Gastroesophageal sphincter (tissue), 4 donors: Measurements from ENCODE around the gene PCSK5. TPM values are rescaled to one million over a fixed set of nuclear protein-coding genes. Genes with fewer than 3 reads are reported as not detected.

Experiments used
- ATAC-seq: fragments of 150-250 bp; one replicate; pipeline ENCODE4 v1.9.1; 2016; ENCODE audit warnings: mild to moderate bottlenecking, moderate library complexity
- H3K27ac ChIP-seq, 4 donors: fragments of 200-600 bp; sonication (generic) in 3 of 4; 1 replicate in 3 of 4; 2 replicates in 1 of 4; pipeline ENCODE4 v1.5.1; 2016 to 2019
- H3K27me3 ChIP-seq: fragments of 200-600 bp; sonication (generic); one replicate; pipeline ENCODE4 v1.5.1; 2019
- H3K36me3 ChIP-seq, 2 donors: fragments of 200-600 bp; sonication (generic); one replicate each; pipeline ENCODE4 v1.5.1; 2019; ENCODE audit warnings: control low read depth in 1 of 2
- H3K4me1 ChIP-seq, 3 donors: fragments of 200-600 bp; sonication (generic); 1 replicate in 2 of 3; 2 replicates in 1 of 3; pipeline ENCODE4 v1.5.1; 2016 to 2019; ENCODE audit warnings: control low read depth in 2 of 3
- H3K4me3 ChIP-seq, 2 donors: fragments of 200-600 bp; sonication (generic); one replicate each; pipeline ENCODE4 v1.5.1; 2019; ENCODE audit warnings: mild to moderate bottlenecking in 1 of 2, moderate library complexity in 1 of 2
- H3K9me3 ChIP-seq, 3 donors: fragments of 200-600 bp; sonication (generic); one replicate each; pipeline ENCODE4 v1.5.1; 2017 to 2019; ENCODE audit warnings: control low read depth in 2 of 3
- CTCF ChIP-seq, 4 experiments: fragments of 200-600 bp in 2 of 4; fragments of 450-650 bp in 2 of 4; sonication (generic) in 1 of 4; IDR thresholded peaks; one replicate each; pipeline ENCODE4 v1.5.1; 2017 to 2019; ENCODE audit warnings: antibody characterized with exemption in 4 of 4, mild to moderate bottlenecking in 2 of 4, moderate library complexity in 2 of 4
- EP300 ChIP-seq: sonication (generic); formaldehyde crosslinking; IDR thresholded peaks from one replicate; pipeline ENCODE4 v1.6.1; 2017; ENCODE audit warnings: antibody characterized with exemption, mild to moderate bottlenecking
- POLR2A ChIP-seq, 2 donors: fragments of 450-650 bp; IDR thresholded peaks; one replicate each; pipeline ENCODE4 v1.6.1; 2017; ENCODE audit warnings: antibody characterized with exemption in 2 of 2, mild to moderate bottlenecking in 2 of 2, moderate library complexity in 1 of 2
- POLR2AphosphoS5 ChIP-seq: sonication (generic); formaldehyde crosslinking; IDR thresholded peaks from one replicate; pipeline ENCODE4 v1.6.1; 2017; ENCODE audit warnings: antibody characterized with exemption
- WGBS, 2 donors: methylation state at CpG; one replicate each; pipeline ENCODE4 v1.1.5; 2018; ENCODE audit warnings: low coverage in 1 of 2; 5-methylcytosine and 5-hydroxymethylcytosine counted together
- total RNA-seq, 4 donors: library from RNA; depleted of rRNA; stranded (reverse); fragments of >200 nt; gene quantifications; one replicate each; pipeline ENCODE4 v1.1.0, GENCODE V29; 2016

Gene PCSK5
- total RNA-seq, 4 donors from 2014 or later, result 20.1 to 37.3 (median 28.1) TPM

- H3K27me3 ChIP-seq, result no peaks in the 10 kb centered on the region
- WGBS, 2 donors, result 93 to 100% methylated on average over 4 to 5 of the region's 5 CpGs
- peaks cover 0 to 64% of the 10 kb centered on the region in 2 donors for H3K36me3 ChIP-seq
- no peaks in the 10 kb centered on the region for H3K9me3 ChIP-seq
- no peak overlapping the region for H3K27ac ChIP-seq
- TF ChIP-seq POLR2A (IDR thresholded peaks at IDR 0.05), result no peak
- no peak for TF ChIP-seq POLR2AphosphoS5
- TF ChIP-seq EP300, result no peak
- no peak for TF ChIP-seq CTCF (IDR thresholded peaks at IDR 0.05)
- H3K4me1 ChIP-seq, result no peaks in the 10 kb centered on the region
- ATAC-seq, result no peak
- no peak overlapping the region for H3K4me3 ChIP-seq
Measured at GRCh38 chr9:76191493-76191892, 301.0 kb downstream of the PCSK5 start.

DNA sequence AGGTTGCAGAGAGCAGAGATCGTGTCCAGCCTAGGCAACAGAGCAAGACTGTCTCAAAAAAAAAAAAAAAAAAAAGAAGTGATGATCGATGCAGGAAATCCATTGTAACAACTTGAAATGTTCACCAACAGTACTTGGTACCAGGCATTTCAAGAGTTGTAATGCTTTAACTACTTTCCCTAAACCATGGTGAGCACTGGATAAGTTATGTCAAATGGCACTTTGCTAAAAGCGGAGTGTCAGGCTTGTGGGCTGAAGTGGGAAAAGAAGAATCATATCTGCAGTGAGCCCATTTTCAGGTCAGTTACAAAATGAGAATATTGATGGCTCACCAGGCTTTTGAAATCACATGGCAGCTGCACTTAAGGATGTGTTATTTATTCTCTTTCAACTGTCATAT is 301.5 kb downstream of the PCSK5 start:
- Histone ChIP-seq H3K9me3 (no peaks in the 10 kb centered on the region), H3K4me1 (no peaks in the 10 kb centered on the region), H3K27ac (no peak overlapping the region), H3K27me3 (no peaks in the 10 kb centered on the region), H3K4me3 (no peak overlapping the region), H3K36me3 (peaks cover 0 to 64% of the 10 kb centered on the region in 2 donors)
- 94 to 100% methylated on average over 2 of the region's 3 CpGs for WGBS, 2 donors
- TF ChIP-seq POLR2A (IDR thresholded peaks at IDR 0.05) (no peak), POLR2AphosphoS5 (no peak), CTCF (IDR thresholded peaks at IDR 0.05) (no peak), EP300 (no peak)
- ATAC-seq, result no peak

GRCh38 chr9:76194896-76195295 is 304.4 kb downstream of the PCSK5 start:
- no peaks in the 10 kb centered on the region for H3K27me3 ChIP-seq
- no peak overlapping the region for H3K4me3 ChIP-seq
- TF ChIP-seq POLR2AphosphoS5 (no peak), EP300 (no peak), CTCF (IDR thresholded peaks at IDR 0.05) (no peak), POLR2A (IDR thresholded peaks at IDR 0.05) (no peak)

DNA sequence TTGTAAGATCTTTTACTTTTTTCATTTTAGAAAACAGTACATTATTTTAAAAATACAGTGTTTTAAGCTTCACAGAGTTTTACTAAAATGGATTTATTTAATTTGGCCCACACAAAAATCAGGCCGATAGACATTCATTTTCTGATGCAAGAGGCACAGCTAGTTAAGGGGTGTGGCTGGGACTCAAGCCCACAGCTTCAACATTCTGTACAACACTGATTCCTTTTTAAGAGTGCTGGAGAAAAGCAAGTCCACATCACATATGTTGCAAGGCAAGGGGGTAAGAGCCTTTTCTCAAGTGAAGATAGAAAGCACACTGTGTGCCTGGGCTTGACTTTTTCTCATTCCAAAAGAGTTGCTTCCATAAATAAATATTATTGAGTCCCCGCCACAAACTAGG is 307.9 kb downstream of the PCSK5 start:
- peak; percentile 68 for ATAC-seq
- Histone ChIP-seq H3K9me3 (no peaks in the 10 kb centered on the region), H3K27me3 (no peaks in the 10 kb centered on the region), H3K36me3 (peaks cover 0 to 17% of the 10 kb centered on the region in 2 donors), H3K4me3 (no peak overlapping the region), H3K27ac (no peak overlapping the region), H3K4me1 (no peaks in the 10 kb centered on the region)
- TF ChIP-seq EP300 (no peak), POLR2AphosphoS5 (no peak), POLR2A (IDR thresholded peaks at IDR 0.05) (no peak), CTCF (IDR thresholded peaks at IDR 0.05) (no peak)
- 58 to 69% methylated on average over 2 of the region's 2 CpGs for WGBS, 2 donors

More at GRCh38 chr9:76194896-76195295, 304.4 kb downstream of the PCSK5 start:
- no peaks in the 10 kb centered on the region for H3K4me1 ChIP-seq
- peaks cover 0 to 47% of the 10 kb centered on the region in 2 donors for H3K36me3 ChIP-seq
- no peak for ATAC-seq
- WGBS, 2 donors, result 90 to 94% methylated on average over 3 of the region's 3 CpGs
- H3K9me3 ChIP-seq, result no peaks in the 10 kb centered on the region
- no peak overlapping the region for H3K27ac ChIP-seq

DNA sequence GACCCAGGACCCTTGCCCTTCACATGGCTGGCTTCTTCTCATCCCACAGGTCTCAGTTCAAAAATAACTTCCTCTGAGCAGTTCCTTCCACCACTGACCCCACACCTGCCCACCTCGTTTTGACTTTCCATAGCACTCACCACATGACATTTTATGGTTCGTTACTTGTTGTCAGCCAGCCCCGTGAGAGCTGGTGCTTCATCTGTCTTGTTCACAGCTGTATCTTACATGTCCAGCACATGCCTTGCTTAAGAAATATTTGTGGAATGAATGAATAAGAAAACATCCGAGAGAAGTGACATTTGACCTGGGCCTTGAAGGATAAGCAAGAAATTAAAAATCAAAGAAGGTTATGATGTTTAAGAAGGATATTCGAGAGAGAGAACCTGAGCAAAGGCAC is 309.8 kb downstream of the PCSK5 start:
- no peak for TF ChIP-seq EP300
- no peak for TF ChIP-seq POLR2A (IDR thresholded peaks at IDR 0.05)
- TF ChIP-seq CTCF (IDR thresholded peaks at IDR 0.05), result no peak
- no peak for TF ChIP-seq POLR2AphosphoS5
- Histone ChIP-seq H3K4me3 (no peak overlapping the region), H3K27me3 (no peaks in the 10 kb centered on the region), H3K36me3 (no peaks in the 10 kb centered on the region), H3K4me1 (no peaks in the 10 kb centered on the region), H3K27ac (no peak overlapping the region), H3K9me3 (no peaks in the 10 kb centered on the region)
- no peak for ATAC-seq
- WGBS, 2 donors, result 62 to 78% methylated on average over 5 of the region's 5 CpGs
